Measurements from ENCODE around the gene FRY.

FRY gene

GRCh38 chr13:32068255-32068654 lies 36.7 kb downstream of the FRY start:
- no peak for TF ChIP-seq SIN3A (IDR thresholded peaks at IDR 0.05; ENCODE audit: borderline replicate concordance, insufficient read depth, low read length)
- no peak for TF ChIP-seq FOXP2 (optimal IDR thresholded peaks at IDR 0.05; ENCODE audit: borderline replicate concordance, extremely low read depth, extremely low read length, insufficient read depth)
- TF ChIP-seq POLR2AphosphoS5 (IDR thresholded peaks at IDR 0.05; ENCODE audit: low read depth, low read length), result no peak
- no peak for TF ChIP-seq REST (IDR thresholded peaks at IDR 0.05; ENCODE audit: insufficient read depth in 1 of 2, low read depth in 2 of 2, low read length in 2 of 2)
- no peak for TF ChIP-seq TAF1 (IDR thresholded peaks at IDR 0.05; ENCODE audit: borderline replicate concordance, insufficient read depth, low read length)

GRCh38 chr13:32073180-32073864 lies 41.7 kb downstream of the FRY start:
- TF ChIP-seq TAF1 (IDR thresholded peaks at IDR 0.05; ENCODE audit: borderline replicate concordance, insufficient read depth, low read length) (no peak), REST (IDR thresholded peaks at IDR 0.05; ENCODE audit: insufficient read depth in 1 of 2, low read depth in 2 of 2, low read length in 2 of 2) (no peak), SIN3A (IDR thresholded peaks at IDR 0.05; ENCODE audit: borderline replicate concordance, insufficient read depth, low read length) (no peak)

GRCh38 chr13:32075170-32075851 lies 43.7 kb downstream of the FRY start:
- TF ChIP-seq SIN3A (IDR thresholded peaks at IDR 0.05; ENCODE audit: borderline replicate concordance, insufficient read depth, low read length) (no peak), REST (IDR thresholded peaks at IDR 0.05; ENCODE audit: insufficient read depth in 1 of 2, low read depth in 2 of 2, low read length in 2 of 2) (no peak), FOXP2 (optimal IDR thresholded peaks at IDR 0.05; ENCODE audit: borderline replicate concordance, extremely low read depth, extremely low read length, insufficient read depth) (no peak), POLR2AphosphoS5 (IDR thresholded peaks at IDR 0.05; ENCODE audit: low read depth, low read length) (no peak), TAF1 (IDR thresholded peaks at IDR 0.05; ENCODE audit: borderline replicate concordance, insufficient read depth, low read length) (no peak)

GRCh38 chr13:32079587-32079986 lies 48.0 kb downstream of the FRY start:
- TF ChIP-seq TAF1 (IDR thresholded peaks at IDR 0.05; ENCODE audit: borderline replicate concordance, insufficient read depth, low read length), result no peak
- no peak for TF ChIP-seq FOXP2 (optimal IDR thresholded peaks at IDR 0.05; ENCODE audit: borderline replicate concordance, extremely low read depth, extremely low read length, insufficient read depth)
- no peak for TF ChIP-seq POLR2AphosphoS5 (IDR thresholded peaks at IDR 0.05; ENCODE audit: low read depth, low read length)
- no peak for TF ChIP-seq REST (IDR thresholded peaks at IDR 0.05; ENCODE audit: insufficient read depth in 1 of 2, low read depth in 2 of 2, low read length in 2 of 2)
- TF ChIP-seq SIN3A (IDR thresholded peaks at IDR 0.05; ENCODE audit: borderline replicate concordance, insufficient read depth, low read length), result no peak
